ENCODE measurements around the gene SLC38A2.

GRCh38 chr12:46387670-46388069, 15.1 kb upstream of the SLC38A2 start:
- TF ChIP-seq POLR2AphosphoS5 (IDR thresholded peaks at IDR 0.05) = no peak
- no peak for TF ChIP-seq CTCF (IDR thresholded peaks at IDR 0.05; ENCODE audit: poor library complexity, severe bottlenecking)
- no peak for TF ChIP-seq REST (IDR thresholded peaks at IDR 0.05; ENCODE audit: borderline replicate concordance)
- no peak for TF ChIP-seq TAF1 (IDR thresholded peaks at IDR 0.05; ENCODE audit: low read depth)
